Measurements from ENCODE around the gene PINK1. TPM values are rescaled to one million over a fixed set of nuclear protein-coding genes. Genes with fewer than 3 reads are reported as not detected.

PINK1 gene
- total and polyA plus RNA-seq, 2 of the 13 experiments (the other 11 are each of a cell fraction or from before 2014, with no cell fraction given): 15.3 to 16.1 TPM

GRCh38 chr1:20696397-20697333, 63.4 kb downstream of the PINK1 start (continued):
- TF ChIP-seq ZNF646 (CRISPR knock-in tag; IDR thresholded peaks at IDR 0.05) (no peak), RERE (CRISPR knock-in tag; IDR thresholded peaks at IDR 0.05; ENCODE audit: low read depth) (no peak), AGO2 (optimal IDR thresholded peaks at IDR 0.05; ENCODE audit: low read depth, low read length) (no peak), ZBED4 (CRISPR knock-in tag; IDR thresholded peaks at IDR 0.05; ENCODE audit: borderline replicate concordance) (no peak), FOXM1 (CRISPR knock-in tag; IDR thresholded peaks at IDR 0.05) (no peak), TEAD3 (CRISPR knock-in tag; optimal IDR thresholded peaks at IDR 0.05; ENCODE audit: borderline replicate concordance) (no peak), TRIM22 (IDR thresholded peaks at IDR 0.05) (no peak), MIXL1 (CRISPR knock-in tag; IDR thresholded peaks at IDR 0.05) (no peak)

Data from HepG2 (cell line).